GM18907 (cell line): ENCODE results near the gene PXN.
"Not testable (repeated sequence)": the region's sequence is repeated elsewhere in the genome, so short reads cannot be mapped to it uniquely, and the experiment has no call there.

ENCODE experiments used
- ATAC-seq: cut with Tn5 transposase; IDR thresholded peaks from one replicate; pipeline ENCODE4 v1.9.1; 2021; ENCODE audit warnings: mild to moderate bottlenecking, moderate library complexity; ENCODE audit not compliant: unreplicated experiment

Gene PXN

GRCh38 chr12:120227233-120228040, 38.1 kb downstream of the PXN start:
- no peak for ATAC-seq

GRCh38 chr12:120225852-120226640, 39.5 kb downstream of the PXN start:
- ATAC-seq, result no peak

GRCh38 chr12:120225200-120225558, 40.4 kb downstream of the PXN start:
- no peak for ATAC-seq

GRCh38 chr12:120224304-120225199, 41.0 kb downstream of the PXN start:
- no peak for ATAC-seq

GRCh38 chr12:120223458-120224303, 41.8 kb downstream of the PXN start:
- no peak for ATAC-seq

GRCh38 chr12:120222288-120222832, 43.2 kb downstream of the PXN start:
- ATAC-seq, result no peak

- no peak for ATAC-seq
Measured at GRCh38 chr12:120221576-120221900, 44.0 kb downstream of the PXN start.

- ATAC-seq, result no peak
Measured at GRCh38 chr12:120220838-120221575, 44.5 kb downstream of the PXN start.

GRCh38 chr12:120218680-120219606, 46.6 kb downstream of the PXN start:
- no peak for ATAC-seq

- no peak for ATAC-seq
Measured at GRCh38 chr12:120216742-120217605, 48.6 kb downstream of the PXN start.

- no peak for ATAC-seq
Measured at GRCh38 chr12:120215766-120216735, 49.5 kb downstream of the PXN start.

GRCh38 chr12:120215357-120215735, 50.2 kb downstream of the PXN start:
- no peak for ATAC-seq

- no peak for ATAC-seq
Measured at GRCh38 chr12:120214626-120215356, 50.7 kb downstream of the PXN start.

- ATAC-seq, result no peak
Measured at GRCh38 chr12:120213758-120214157, 51.8 kb downstream of the PXN start.

- not testable (repeated sequence) for ATAC-seq
Measured at GRCh38 chr12:120213182-120213581, 52.3 kb downstream of the PXN start.

GRCh38 chr12:120212301-120212700, 53.2 kb downstream of the PXN start:
- ATAC-seq, result no peak
